ENCODE measurements around the gene ZNF260.

DNA sequence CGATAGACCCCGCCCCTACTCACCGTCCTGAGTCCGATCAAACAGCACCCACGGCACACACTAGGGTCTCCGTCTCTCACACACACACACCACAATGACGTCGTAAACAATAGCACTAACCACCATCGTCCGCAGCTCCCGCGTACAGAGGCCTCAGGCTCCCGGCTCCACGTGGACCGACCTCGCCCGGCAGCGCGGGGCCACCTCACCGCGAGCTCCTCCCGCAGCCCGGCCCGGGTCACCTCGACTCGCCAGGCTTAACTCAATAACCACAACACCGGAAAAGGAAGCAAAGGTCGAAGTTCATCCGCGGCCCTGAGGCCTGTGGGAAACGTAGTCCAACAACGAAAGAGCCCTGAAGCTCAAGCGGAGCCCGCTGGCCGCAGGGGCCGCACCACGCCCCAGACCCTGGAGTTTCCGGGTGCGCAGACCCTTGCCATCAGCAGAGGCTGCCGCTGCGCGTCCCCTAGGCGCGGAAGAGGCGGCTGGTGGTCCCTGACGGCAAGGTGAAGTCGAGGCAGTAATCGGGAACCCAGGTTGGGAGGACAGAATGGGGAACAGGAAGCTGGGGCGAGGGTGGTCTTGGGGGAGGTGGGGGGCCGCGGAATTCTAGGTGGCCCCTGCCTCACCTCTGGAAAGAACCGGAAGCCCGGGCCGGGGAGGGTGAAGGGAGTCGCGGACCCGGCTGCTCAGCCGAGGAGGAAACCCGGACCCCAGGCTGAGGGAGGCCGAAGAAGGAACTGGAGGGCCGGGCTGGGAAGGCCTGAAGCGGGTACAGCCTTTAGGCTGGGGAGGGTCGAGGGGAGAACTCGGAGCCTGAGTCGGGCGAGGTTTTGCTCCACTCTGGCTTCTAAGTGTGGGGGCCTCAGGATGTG lies 45.2 kb upstream of the ZNF260 start, which contains the start of gene ZNF529:
- peak; percentile 59 to 60 for TF ChIP-seq POLR2A (IDR thresholded peaks at IDR 0.05)
- TF ChIP-seq, protein P1, sequence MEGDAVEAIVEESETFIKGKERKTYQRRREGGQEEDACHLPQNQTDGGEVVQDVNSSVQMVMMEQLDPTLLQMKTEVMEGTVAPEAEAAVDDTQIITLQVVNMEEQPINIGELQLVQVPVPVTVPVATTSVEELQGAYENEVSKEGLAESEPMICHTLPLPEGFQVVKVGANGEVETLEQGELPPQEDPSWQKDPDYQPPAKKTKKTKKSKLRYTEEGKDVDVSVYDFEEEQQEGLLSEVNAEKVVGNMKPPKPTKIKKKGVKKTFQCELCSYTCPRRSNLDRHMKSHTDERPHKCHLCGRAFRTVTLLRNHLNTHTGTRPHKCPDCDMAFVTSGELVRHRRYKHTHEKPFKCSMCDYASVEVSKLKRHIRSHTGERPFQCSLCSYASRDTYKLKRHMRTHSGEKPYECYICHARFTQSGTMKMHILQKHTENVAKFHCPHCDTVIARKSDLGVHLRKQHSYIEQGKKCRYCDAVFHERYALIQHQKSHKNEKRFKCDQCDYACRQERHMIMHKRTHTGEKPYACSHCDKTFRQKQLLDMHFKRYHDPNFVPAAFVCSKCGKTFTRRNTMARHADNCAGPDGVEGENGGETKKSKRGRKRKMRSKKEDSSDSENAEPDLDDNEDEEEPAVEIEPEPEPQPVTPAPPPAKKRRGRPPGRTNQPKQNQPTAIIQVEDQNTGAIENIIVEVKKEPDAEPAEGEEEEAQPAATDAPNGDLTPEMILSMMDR (IDR thresholded peaks at IDR 0.05), result no peak
